Nephron progenitor cell (in vitro differentiated cells): Measurements from ENCODE around the gene PGBD5.

Source experiments
- DNase-seq: peaks from one replicate; pipeline ENCODE4 v3.0.0; 2021
- H3K27ac Mint-ChIP-seq: 2 replicates; pipeline ENCODE4 v1.8.0; 2021; ENCODE audit warnings: mild to moderate bottlenecking, moderate library complexity, mixed read lengths
- H3K27me3 Mint-ChIP-seq: 2 replicates; pipeline ENCODE4 v1.8.0; 2021; ENCODE audit warnings: mild to moderate bottlenecking, low read depth, mixed read lengths; ENCODE audit not compliant: poor library complexity
- H3K36me3 Mint-ChIP-seq: 2 replicates; pipeline ENCODE4 v1.8.0; 2021; ENCODE audit warnings: low read depth, mixed read lengths
- H3K4me1 Mint-ChIP-seq: 2 replicates; pipeline ENCODE4 v1.8.0; 2021; ENCODE audit warnings: mixed read lengths
- H3K4me3 Mint-ChIP-seq: 2 replicates; pipeline ENCODE4 v1.8.0; 2021; ENCODE audit warnings: mild to moderate bottlenecking, moderate library complexity, mixed read lengths
- H3K9me3 Mint-ChIP-seq: 2 replicates; pipeline ENCODE4 v1.8.0; 2021; ENCODE audit warnings: mild to moderate bottlenecking, moderate library complexity, mixed read lengths
- TF ChIP-seq, protein P1 (sequence below): fragments of 200-600 bp; sonication (generic); IDR thresholded peaks from 2 replicates; pipeline ENCODE4 v1.5.0; 2021; ENCODE audit warnings: antibody characterized with exemption

Gene PGBD5

GRCh38 chr1:230313453-230314141 is 112.5 kb downstream of the PGBD5 start:
- no peak for DNase-seq
- Mint-ChIP-seq H3K36me3 (no peaks in the 10 kb centered on the region), H3K27ac (no peak overlapping the region), H3K4me3 (no peak overlapping the region), H3K9me3 (no peaks in the 10 kb centered on the region), H3K4me1 (no peaks in the 10 kb centered on the region), H3K27me3 (peaks cover 15% of the 10 kb centered on the region)
- TF ChIP-seq, protein P1, sequence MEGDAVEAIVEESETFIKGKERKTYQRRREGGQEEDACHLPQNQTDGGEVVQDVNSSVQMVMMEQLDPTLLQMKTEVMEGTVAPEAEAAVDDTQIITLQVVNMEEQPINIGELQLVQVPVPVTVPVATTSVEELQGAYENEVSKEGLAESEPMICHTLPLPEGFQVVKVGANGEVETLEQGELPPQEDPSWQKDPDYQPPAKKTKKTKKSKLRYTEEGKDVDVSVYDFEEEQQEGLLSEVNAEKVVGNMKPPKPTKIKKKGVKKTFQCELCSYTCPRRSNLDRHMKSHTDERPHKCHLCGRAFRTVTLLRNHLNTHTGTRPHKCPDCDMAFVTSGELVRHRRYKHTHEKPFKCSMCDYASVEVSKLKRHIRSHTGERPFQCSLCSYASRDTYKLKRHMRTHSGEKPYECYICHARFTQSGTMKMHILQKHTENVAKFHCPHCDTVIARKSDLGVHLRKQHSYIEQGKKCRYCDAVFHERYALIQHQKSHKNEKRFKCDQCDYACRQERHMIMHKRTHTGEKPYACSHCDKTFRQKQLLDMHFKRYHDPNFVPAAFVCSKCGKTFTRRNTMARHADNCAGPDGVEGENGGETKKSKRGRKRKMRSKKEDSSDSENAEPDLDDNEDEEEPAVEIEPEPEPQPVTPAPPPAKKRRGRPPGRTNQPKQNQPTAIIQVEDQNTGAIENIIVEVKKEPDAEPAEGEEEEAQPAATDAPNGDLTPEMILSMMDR: no peak

- H3K27me3 Mint-ChIP-seq: peaks cover 15% of the 10 kb centered on the region
- no peak for DNase-seq
- H3K4me3 Mint-ChIP-seq: no peak overlapping the region
- TF ChIP-seq, protein P1: no peak
- no peaks in the 10 kb centered on the region for H3K4me1 Mint-ChIP-seq
- no peaks in the 10 kb centered on the region for H3K9me3 Mint-ChIP-seq
- no peaks in the 10 kb centered on the region for H3K36me3 Mint-ChIP-seq
- no peak overlapping the region for H3K27ac Mint-ChIP-seq
Observed at GRCh38 chr1:230312676-230313075, 113.5 kb downstream of the PGBD5 start.

GRCh38 chr1:230310381-230311163 is 115.6 kb downstream of the PGBD5 start:
- peak; percentile 79 for DNase-seq
- Mint-ChIP-seq H3K27ac (no peak overlapping the region), H3K4me1 (no peaks in the 10 kb centered on the region), H3K4me3 (no peak overlapping the region), H3K36me3 (no peaks in the 10 kb centered on the region), H3K9me3 (no peaks in the 10 kb centered on the region), H3K27me3 (peaks cover 11% of the 10 kb centered on the region)
- TF ChIP-seq, protein P1: peak; percentile 94

- Mint-ChIP-seq H3K27me3 (peaks cover 11% of the 10 kb centered on the region), H3K27ac (no peak overlapping the region), H3K4me1 (no peaks in the 10 kb centered on the region), H3K36me3 (no peaks in the 10 kb centered on the region), H3K9me3 (no peaks in the 10 kb centered on the region), H3K4me3 (no peak overlapping the region)
- DNase-seq: no peak
- TF ChIP-seq, protein P1: no peak
Observed at GRCh38 chr1:230309646-230310177, 116.4 kb downstream of the PGBD5 start.

DNA sequence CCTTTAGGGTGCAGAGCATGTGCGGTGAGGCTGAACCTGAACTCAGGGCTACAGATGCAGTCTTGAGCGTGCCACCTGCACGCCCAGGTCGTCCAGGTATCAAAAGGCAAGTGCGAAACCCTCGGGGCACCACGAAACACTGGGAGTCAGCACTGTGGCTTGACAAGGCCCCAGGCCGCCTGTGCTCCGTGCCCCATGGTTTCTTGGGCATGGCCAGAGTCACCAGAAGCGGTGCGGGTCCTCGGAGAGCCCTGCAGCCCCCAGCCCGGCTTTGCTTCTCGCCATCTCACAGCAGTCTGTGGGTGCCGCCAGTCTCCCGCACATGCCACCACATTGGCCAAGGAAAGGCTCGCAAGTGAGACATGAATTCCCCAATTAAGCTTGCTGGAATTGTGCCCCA is 117.3 kb downstream of the PGBD5 start:
- peaks cover 11% of the 10 kb centered on the region for H3K27me3 Mint-ChIP-seq
- DNase-seq: no peak
- TF ChIP-seq, protein P1: no peak
- no peaks in the 10 kb centered on the region for H3K36me3 Mint-ChIP-seq
- no peak overlapping the region for H3K4me3 Mint-ChIP-seq
- no peaks in the 10 kb centered on the region for H3K4me1 Mint-ChIP-seq
- no peaks in the 10 kb centered on the region for H3K9me3 Mint-ChIP-seq
- H3K27ac Mint-ChIP-seq: no peak overlapping the region
